Stimulated activated CD8-positive, alpha-beta memory T cell treated with anti-CD3 and anti-CD28 coated beads, Interleukin-4, amount 100 ng/mL, for 24 hours (primary cell): Measurements from ENCODE around the gene CERS1.

Experiments used
- DNase-seq: peaks from one replicate; pipeline ENCODE4 v3.0.0-alpha.2; 2020; ENCODE audit warnings: low read depth

CERS1 gene, protein sequence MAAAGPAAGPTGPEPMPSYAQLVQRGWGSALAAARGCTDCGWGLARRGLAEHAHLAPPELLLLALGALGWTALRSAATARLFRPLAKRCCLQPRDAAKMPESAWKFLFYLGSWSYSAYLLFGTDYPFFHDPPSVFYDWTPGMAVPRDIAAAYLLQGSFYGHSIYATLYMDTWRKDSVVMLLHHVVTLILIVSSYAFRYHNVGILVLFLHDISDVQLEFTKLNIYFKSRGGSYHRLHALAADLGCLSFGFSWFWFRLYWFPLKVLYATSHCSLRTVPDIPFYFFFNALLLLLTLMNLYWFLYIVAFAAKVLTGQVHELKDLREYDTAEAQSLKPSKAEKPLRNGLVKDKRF

DNA sequence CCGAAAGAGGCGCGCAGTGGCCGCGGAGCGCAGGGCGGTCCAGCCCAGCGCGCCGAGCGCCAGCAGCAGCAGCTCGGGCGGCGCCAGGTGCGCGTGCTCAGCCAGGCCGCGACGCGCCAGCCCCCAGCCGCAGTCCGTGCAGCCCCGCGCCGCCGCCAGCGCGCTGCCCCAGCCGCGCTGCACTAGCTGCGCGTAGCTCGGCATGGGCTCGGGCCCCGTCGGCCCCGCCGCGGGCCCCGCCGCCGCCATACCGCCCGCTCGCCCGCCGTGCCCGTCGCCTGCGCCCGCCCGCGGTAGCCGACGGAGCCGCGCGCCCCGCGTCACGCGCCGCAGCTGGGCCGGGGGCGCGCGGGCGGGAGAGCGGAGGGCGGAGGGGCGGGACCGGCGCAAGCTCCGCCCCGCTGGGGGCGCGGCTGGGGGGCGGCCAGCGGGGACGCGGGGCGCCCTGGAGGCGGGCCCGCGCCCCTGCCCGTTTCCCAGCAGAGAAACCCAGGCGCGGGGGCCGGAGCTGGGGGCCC, at the start of gene CERS1:
TSS of gene CERS1 (minus strand) at position 335 of the 518 bp plus-strand sequence. CDS start at position 249, 86 bp downstream.
- DNase-seq, result no peak

- DNase-seq, result no peak
Measured at GRCh38 chr19:18945297-18945696, 49.3 kb upstream of the CERS1 start.

GRCh38 chr19:18943465-18943864, 47.5 kb upstream of the CERS1 start:
- no peak for DNase-seq

DNA sequence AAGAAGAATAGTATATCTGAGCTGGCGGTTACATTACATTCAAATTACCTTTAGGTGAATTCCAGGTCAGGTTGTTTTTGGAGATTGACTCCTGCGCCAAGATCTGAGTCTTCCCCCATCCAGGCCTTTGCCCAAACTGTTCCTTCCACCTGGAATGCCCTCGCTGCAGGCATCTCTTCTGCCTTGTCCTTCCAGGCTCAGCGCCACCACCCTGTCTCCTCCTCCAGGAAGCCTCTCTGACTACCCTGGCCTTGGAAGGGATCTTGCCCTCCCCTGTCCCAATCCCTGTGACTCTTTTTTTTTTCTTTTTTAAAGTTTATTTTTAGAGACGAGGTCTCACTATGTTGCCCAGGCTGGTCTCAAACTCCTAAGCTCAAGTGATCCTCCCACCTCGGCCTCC, 46.7 kb upstream of the CERS1 start:
- no peak for DNase-seq

GRCh38 chr19:18941628-18942354, 45.8 kb upstream of the CERS1 start:
- no peak for DNase-seq

- peak; percentile 64 for DNase-seq
Measured at GRCh38 chr19:18940769-18941627, 45.0 kb upstream of the CERS1 start, which contains the start of gene HOMER3. Gene HOMER3 (minus strand): TSS chr19:18941217. CDS start chr19:18938982, 2,235 bp downstream.

GRCh38 chr19:18939922-18940768, 44.2 kb upstream of the CERS1 start:
- no peak for DNase-seq

DNA sequence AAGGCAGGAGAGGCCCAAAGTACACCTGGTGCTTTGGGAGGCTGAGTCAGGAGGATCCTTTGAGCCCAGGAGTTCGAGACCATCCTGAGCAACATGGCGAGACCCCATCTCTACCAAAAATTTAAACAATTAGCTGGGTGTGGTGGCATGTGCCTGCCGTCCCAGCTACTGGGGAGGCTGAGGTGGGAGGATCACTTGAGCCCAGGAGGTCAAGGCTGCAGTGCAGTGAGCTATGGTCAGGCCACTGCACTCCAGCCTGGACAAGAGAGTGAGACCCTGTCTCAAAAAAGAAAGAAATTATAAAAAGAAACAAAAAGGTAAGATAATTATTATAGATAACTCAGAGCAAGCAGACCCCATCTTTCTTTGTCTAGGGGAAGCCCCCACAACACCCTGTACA, 43.2 kb upstream of the CERS1 start:
- no peak for DNase-seq

DNA sequence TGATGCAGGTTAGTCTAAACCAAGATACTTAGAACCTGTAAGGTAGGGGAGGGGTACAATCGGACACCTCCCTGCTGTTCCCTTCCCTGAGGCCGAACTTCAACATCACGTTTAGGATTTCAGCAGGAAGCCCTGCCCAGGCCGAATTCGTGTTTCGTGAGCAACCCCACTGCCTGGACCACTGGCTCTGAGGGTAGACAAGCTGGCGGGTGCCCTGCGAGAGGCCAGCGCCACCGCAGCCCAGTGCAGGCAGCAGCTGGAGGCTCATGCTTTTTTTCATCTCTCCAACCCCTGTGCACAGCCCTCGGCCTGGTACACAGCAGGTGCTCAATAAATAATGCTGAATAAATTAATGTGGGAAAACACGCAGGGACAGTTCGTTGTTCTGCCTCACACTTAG, 37.3 kb upstream of the CERS1 start:
- no peak for DNase-seq

DNA sequence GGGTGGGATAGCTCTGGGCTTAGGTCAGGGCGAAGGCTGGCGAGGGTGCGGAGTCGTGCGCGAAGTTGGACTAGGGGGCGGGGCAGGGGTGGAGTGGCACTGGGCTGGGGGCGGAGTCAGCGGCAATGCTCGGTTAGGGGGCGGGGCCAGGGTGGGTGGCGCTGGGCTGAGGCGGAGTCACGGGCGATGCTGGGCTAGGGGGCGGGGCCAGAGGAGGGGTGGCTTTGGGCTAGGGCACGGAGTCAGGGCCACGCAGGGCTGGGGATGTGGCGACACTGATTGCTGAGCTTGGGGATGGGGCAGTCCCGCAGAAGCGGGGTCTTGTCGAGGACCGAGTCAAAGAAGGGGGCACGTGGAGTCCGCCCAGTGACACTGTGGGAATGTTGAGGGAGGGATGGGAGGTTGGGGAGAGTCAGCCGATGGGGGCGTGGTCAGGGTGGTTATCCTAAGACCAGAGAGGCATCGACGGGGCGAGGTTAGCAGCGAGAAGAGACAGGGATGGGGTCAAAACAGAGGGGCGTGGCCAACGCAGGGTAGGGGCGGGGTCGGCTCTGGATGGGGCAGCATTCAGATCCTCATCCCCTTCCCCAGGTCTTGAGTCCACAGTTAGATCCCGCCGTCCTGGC, 36.4 kb upstream of the CERS1 start:
- DNase-seq, result peak; percentile 70

DNA sequence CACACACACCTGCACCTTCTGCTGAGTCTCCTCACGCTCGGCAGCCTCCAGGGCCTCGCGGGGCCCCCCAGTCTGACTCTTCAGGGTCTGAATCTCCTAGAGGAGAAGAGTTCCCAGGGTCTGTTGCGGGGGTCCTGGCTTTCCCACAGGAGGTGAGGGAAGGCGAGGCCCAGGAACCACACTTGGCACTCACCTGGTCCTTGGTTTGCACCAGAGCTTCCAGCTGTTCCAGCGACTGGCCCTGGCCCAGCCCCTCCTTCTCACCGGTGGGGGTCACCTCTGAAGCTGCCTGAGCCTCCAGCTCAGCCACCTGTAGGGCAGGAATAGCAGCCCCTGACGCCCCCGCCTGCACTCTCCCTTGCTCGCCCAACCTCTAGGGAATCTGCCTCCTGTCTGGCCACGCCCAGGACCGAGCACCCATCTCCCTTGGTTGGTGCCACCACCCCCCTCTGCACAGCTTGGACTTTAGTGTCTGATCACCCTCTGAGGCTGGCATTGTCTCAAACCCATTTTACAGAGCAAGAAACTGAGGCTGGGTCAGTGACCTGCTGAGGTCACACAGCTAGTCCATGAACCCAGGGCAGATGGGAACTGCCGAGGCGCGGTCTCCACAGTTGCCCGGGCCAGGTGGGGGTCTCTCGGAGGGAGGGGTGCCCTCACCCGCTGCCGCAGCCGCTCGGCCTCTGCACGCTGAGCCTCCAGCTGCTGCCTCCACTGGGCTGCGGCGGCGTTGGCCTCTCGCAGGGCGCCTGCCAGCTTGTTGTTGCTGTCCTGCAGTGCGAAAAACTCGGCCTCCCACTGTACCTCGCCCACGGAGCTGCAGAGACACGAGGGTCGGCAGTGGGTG, 35.6 kb upstream of the CERS1 start:
- no peak for DNase-seq

GRCh38 chr19:18929311-18929710, 33.4 kb upstream of the CERS1 start:
- no peak for DNase-seq

GRCh38 chr19:18928018-18928805, 32.3 kb upstream of the CERS1 start:
- no peak for DNase-seq

- DNase-seq, result no peak
Measured at GRCh38 chr19:18924684-18925213, 28.8 kb upstream of the CERS1 start.

DNA sequence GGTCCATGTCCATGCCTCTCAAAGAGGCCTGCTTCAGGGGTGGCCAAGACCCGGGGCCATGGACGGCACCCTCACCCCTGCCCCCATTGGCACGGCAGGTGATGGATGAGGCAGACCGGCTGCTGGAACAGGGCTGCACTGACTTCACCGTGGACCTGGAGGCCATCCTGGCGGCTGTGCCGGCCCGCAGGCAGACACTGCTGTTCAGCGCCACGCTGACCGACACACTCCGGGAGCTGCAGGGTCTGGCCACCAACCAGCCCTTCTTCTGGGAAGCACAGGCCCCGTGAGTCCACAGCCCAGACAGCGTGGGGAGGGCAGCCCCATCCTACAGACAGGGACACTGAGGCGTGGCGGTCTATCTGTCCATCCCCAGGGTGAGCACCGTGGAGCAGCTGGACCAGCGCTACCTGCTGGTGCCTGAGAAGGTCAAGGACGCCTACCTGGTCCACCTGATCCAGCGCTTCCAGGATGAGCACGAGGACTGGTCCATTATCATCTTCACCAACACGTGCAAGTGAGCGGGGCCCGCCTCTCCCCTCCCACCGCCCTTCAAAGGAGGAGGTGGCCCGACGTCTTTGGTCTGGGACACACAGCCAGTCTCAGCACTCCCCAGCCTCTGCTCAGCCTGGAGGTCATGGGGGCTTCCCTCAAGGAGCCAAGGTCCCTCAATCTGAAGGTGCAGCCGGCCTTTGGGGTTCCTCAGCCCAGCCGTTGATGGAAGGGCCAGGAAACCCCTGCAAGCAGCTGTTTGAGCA, 26.4 kb upstream of the CERS1 start:
- DNase-seq, result no peak

GRCh38 chr19:18921593-18921992, 25.6 kb upstream of the CERS1 start:
- no peak for DNase-seq

DNA sequence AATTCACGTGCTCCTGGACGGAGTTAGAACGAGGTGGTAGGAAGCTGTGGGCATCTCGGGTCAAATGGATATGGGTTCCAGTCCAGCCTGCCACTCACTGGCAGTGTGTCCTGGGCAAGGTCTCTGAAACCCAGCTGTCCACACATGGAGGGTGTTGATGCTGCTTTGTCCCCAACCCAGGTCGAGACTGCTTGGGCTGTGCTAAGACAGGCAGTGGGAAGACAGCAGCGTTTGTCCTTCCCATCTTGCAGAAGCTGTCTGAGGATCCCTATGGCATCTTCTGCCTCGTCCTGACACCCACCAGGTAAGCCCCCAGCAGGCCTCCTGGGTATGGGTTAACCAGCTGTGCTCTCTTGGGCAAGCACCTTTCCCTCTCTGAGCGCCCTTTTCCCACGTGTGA, 24.4 kb upstream of the CERS1 start:
- no peak for DNase-seq

GRCh38 chr19:18919900-18920214, 23.9 kb upstream of the CERS1 start:
- DNase-seq, result no peak
